PC-3 (cell line): ENCODE measurements around the gene NFATC2. TPM values are rescaled to one million over a fixed set of nuclear protein-coding genes. Genes with fewer than 3 reads are reported as not detected.
A peak's percentile ranks its signal among the peaks of the same experiment; 100 is the strongest.

Experiments
- ATAC-seq: fragments of 200-7000 bp; cut with Tn5 transposase; 2 replicates; pipeline ENCODE4 v1.9.1; 2020; ENCODE audit warnings: mild to moderate bottlenecking, moderate library complexity
- BruUV-seq: library from RNA; stranded (reverse); fragments of 400-500 nt; replicated peaks from 2 replicates; lab custom pipeline; 2021; lab: Mats Ljungman, UMichigan
- CTCF ChIA-PET: fragments of 300-600 bp; sonication (Branson Sonifier 250); formaldehyde crosslinking; loops from one replicate; lab custom pipeline; 2022; ENCODE audit warnings: antibody characterized with exemption; lab: Charles Lee
- POLR2A ChIA-PET: fragments of 300-600 bp; sonication (Branson Sonifier 250); formaldehyde crosslinking; loops from one replicate; lab custom pipeline; 2022; ENCODE audit warnings: antibody characterized with exemption; ENCODE audit not compliant: unreplicated experiment; lab: Charles Lee
- DNase-seq: peaks from one replicate; pipeline ENCODE4 v3.0.0-alpha.2; 2015
- H2AFZ ChIP-seq: fragments of 300-600 bp; sonication (generic); 2 replicates; pipeline ENCODE4 v1.6.0; 2016; ENCODE audit warnings: antibody characterized with exemption, low read length
- H3F3A ChIP-seq: fragments of 300-600 bp; sonication (generic); one replicate; pipeline ENCODE4 v1.6.0; 2017; ENCODE audit warnings: antibody characterized with exemption, low read length, control low read depth, mild to moderate bottlenecking; ENCODE audit not compliant: unreplicated experiment
- H3K27ac ChIP-seq: fragments of 300-600 bp; sonication (generic); 2 replicates; pipeline ENCODE4 v1.5.1; 2016; ENCODE audit warnings: mild to moderate bottlenecking, low read length
- H3K27me3 ChIP-seq: fragments of 300-600 bp; sonication (generic); 2 replicates; pipeline ENCODE4 v1.6.1; 2016; ENCODE audit warnings: low read length, mixed read lengths
- H3K36me3 ChIP-seq: fragments of 300-600 bp; sonication (generic); 2 replicates; pipeline ENCODE4 v1.6.1; 2016; ENCODE audit warnings: low read depth, mixed run types, low read length, mixed read lengths
- H3K4me1 ChIP-seq: fragments of 300-600 bp; sonication (generic); 2 replicates; pipeline ENCODE4 v1.5.1; 2016; ENCODE audit warnings: low read length; ENCODE audit not compliant: insufficient read depth
- H3K4me2 ChIP-seq: fragments of 300-600 bp; sonication (generic); 2 replicates; pipeline ENCODE4 v1.6.0; 2016; ENCODE audit warnings: low read length
- H3K4me3 ChIP-seq: fragments of 300-600 bp; sonication (generic); 2 replicates; pipeline ENCODE4 v1.5.1; 2016; ENCODE audit warnings: mild to moderate bottlenecking, low read length, mixed read lengths
- H3K79me2 ChIP-seq: fragments of 300-600 bp; sonication (generic); 2 replicates; pipeline ENCODE4 v1.6.1; 2017; ENCODE audit warnings: low read length, mixed read lengths
- H3K9ac ChIP-seq: fragments of 300-600 bp; sonication (generic); 2 replicates; pipeline ENCODE4 v1.6.0; 2016; ENCODE audit warnings: mild to moderate bottlenecking, low read length
- H3K9me2 ChIP-seq: fragments of 300-600 bp; sonication (generic); replicated peaks from 2 replicates; pipeline ENCODE4 v1.6.1; 2016; ENCODE audit warnings: mixed run types, low read length, mixed read lengths
- H3K9me3 ChIP-seq: fragments of 300-600 bp; sonication (generic); 2 replicates; pipeline ENCODE4 v1.6.1; 2016; ENCODE audit warnings: low read length, mixed read lengths
- H4K20me1 ChIP-seq: fragments of 300-600 bp; sonication (generic); 2 replicates; pipeline ENCODE4 v1.6.1; 2016; ENCODE audit warnings: low read length, mixed read lengths
- CTCF ChIP-seq: fragments of 300-600 bp; sonication (generic); conservative IDR thresholded peaks from 2 replicates; pipeline ENCODE4 v1.5.1; 2017; ENCODE audit warnings: antibody characterized with exemption, low read depth, mild to moderate bottlenecking, low read length
- EZH2 ChIP-seq: fragments of 300-600 bp; sonication (generic); IDR thresholded peaks from one replicate; pipeline ENCODE4 v1.6.1; 2017; ENCODE audit warnings: antibody characterized with exemption, mild to moderate bottlenecking, low read length; ENCODE audit not compliant: unreplicated experiment
- EZH2phosphoT487 ChIP-seq: fragments of 300-600 bp; sonication (generic); IDR thresholded peaks from 2 replicates; pipeline ENCODE4 v1.6.1; 2018; ENCODE audit warnings: mild to moderate bottlenecking, antibody characterized with exemption, low read length, borderline replicate concordance
- intact Hi-C: fragments of 100-400 bp; cut with micrococcal nuclease; formaldehyde crosslinking; loops from 2 replicates; pipeline ENCODE4 v1.9.0; 2023
- total RNA-seq: library from RNA; depleted of rRNA; stranded (reverse); fragments of >200 nt; gene quantifications from 2 replicates; pipeline ENCODE4 v1.2.3, GENCODE V29; 2014

Gene NFATC2
- total RNA-seq, 1 experiment from 2014 or later, result 12.9 TPM

- no peak overlapping the region for H3K9ac ChIP-seq
- no peaks in the 10 kb centered on the region for H3K9me2 ChIP-seq
- no peaks in the 10 kb centered on the region for H3K27me3 ChIP-seq
- DNase-seq, result no peak
- H3K4me2 ChIP-seq, result no peak overlapping the region
- no TSS peak for BruUV-seq
- CTCF ChIA-PET, result no interaction called here
- no peaks in the 10 kb centered on the region for H4K20me1 ChIP-seq
- no peaks in the 10 kb centered on the region for H3K9me3 ChIP-seq
- intact Hi-C loops, result loop anchor here (10.0 kb wide), 1 partner anchor 396 kb away; no protein-coding TSS in a partner anchor
- no peak for ATAC-seq
- TF ChIP-seq EZH2, result no peak
- no peak for TF ChIP-seq CTCF
- TF ChIP-seq EZH2phosphoT487, result no peak
- no peak overlapping the region for H2AFZ ChIP-seq
- H3K4me1 ChIP-seq, result peaks cover 40% of the 10 kb centered on the region
- H3F3A ChIP-seq, result peaks cover 9% of the 10 kb centered on the region
- POLR2A ChIA-PET, result no interaction called here
- H3K36me3 ChIP-seq, result no peaks in the 10 kb centered on the region
- H3K79me2 ChIP-seq, result no peaks in the 10 kb centered on the region
- H3K27ac ChIP-seq, result no peak overlapping the region
- H3K4me3 ChIP-seq, result no peak overlapping the region
Observed at GRCh38 chr20:51380401-51381385, 161.8 kb downstream of the NFATC2 start.

DNA sequence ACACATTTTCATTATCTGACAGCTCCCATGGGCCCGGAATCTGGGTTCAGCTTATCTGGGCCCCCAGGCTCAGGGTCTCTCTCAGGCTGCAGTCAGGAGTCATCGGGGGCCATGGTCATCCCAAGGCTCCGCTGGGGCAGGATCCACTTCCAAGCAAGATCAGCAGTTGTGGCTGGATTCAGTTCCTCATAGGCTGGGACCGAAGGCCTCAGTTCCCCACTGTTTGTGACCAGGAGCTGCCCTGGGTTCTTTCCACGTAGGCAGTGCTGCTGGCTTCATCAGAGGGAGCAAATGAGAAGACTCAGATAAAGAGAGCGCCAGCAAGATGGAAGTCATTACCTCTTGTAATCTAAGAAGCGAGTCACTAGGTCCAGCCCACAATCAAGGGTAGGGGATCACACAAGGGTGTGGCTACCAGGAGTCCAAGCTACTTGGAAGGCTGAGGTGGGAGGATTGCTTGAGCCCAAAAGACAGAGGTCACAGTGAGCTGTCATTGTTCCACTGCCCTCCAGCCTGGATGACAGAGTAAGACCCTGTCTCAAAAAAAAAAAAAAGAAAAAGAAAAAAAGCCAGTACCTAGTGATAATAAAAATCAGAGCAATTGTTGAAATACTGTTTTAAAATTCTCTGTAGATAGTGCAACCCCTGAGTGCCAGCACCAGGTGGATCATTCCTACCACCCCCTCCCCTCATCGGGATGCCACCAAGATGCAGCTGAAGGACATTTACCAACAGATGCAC is 162.7 kb downstream of the NFATC2 start:
- TF ChIP-seq EZH2 (no peak), CTCF (no peak), EZH2phosphoT487 (no peak)
- Histone ChIP-seq H4K20me1 (no peaks in the 10 kb centered on the region), H3K4me3 (no peak overlapping the region), H3K9ac (no peak overlapping the region), H3F3A (peaks cover 9% of the 10 kb centered on the region), H3K36me3 (no peaks in the 10 kb centered on the region), H3K27me3 (no peaks in the 10 kb centered on the region), H3K27ac (no peak overlapping the region), H3K79me2 (no peaks in the 10 kb centered on the region), H2AFZ (no peak overlapping the region), H3K4me2 (no peak overlapping the region), H3K9me3 (no peaks in the 10 kb centered on the region), H3K4me1 (peaks cover 33% of the 10 kb centered on the region), H3K9me2 (no peaks in the 10 kb centered on the region)
- ATAC-seq, result no peak
- intact Hi-C loops, result loop anchor here (10.0 kb wide), 1 partner anchor 395 kb away; no protein-coding TSS in a partner anchor
- no TSS peak for BruUV-seq
- ChIA-PET POLR2A (no interaction called here), CTCF (interaction anchor here (1.0 kb wide), 1 partner anchor 392 kb away, joined by 7 read pairs; no protein-coding TSS in a partner anchor)
- peak; percentile 22 for DNase-seq
